Endodermal cell (in vitro differentiated cells): ENCODE data around the gene FAM149A. TPM values are rescaled to one million over a fixed set of nuclear protein-coding genes. Genes with fewer than 3 reads are reported as not detected.

ENCODE experiments used
- DNase-seq: peaks from one replicate; pipeline ENCODE4 v3.0.0-alpha.2; 2017
- H3K27ac ChIP-seq: 2 replicates; pipeline ENCODE4 v1.5.1; 2013; ENCODE audit warnings: mild to moderate bottlenecking, low read depth, low read length, moderate library complexity
- H3K27me3 ChIP-seq: 2 replicates; pipeline ENCODE4 v1.6.1; 2013; ENCODE audit warnings: mild to moderate bottlenecking, low read length, moderate library complexity; ENCODE audit not compliant: insufficient read depth, control insufficient read depth, poor library complexity, severe bottlenecking
- H3K36me3 ChIP-seq: 2 replicates; pipeline ENCODE4 v1.7.0; 2013; ENCODE audit warnings: mild to moderate bottlenecking, low read length, moderate library complexity; ENCODE audit not compliant: control insufficient read depth, insufficient read depth
- H3K4me1 ChIP-seq: one replicate; pipeline ENCODE4 v1.7.0; 2013; ENCODE audit warnings: low read length; ENCODE audit not compliant: control insufficient read depth, insufficient read depth
- H3K4me3 ChIP-seq: 2 replicates; pipeline ENCODE4 v1.5.1; 2013; ENCODE audit warnings: mild to moderate bottlenecking, low read length, moderate library complexity
- H3K9ac ChIP-seq: 2 replicates; pipeline ENCODE4 v1.6.1; 2013; ENCODE audit warnings: mild to moderate bottlenecking, low read length, moderate library complexity; ENCODE audit not compliant: poor library complexity, severe bottlenecking; ENCODE audit errors: extremely low read depth
- H3K9me3 ChIP-seq: 2 replicates; pipeline ENCODE4 v1.6.1; 2013; ENCODE audit warnings: mild to moderate bottlenecking, low read length, moderate library complexity; ENCODE audit not compliant: control insufficient read depth
- H3K27ac Mint-ChIP-seq: 2 replicates; pipeline ENCODE4 v1.8.0; 2020; ENCODE audit warnings: mixed read lengths
- H3K27me3 Mint-ChIP-seq: 2 replicates; pipeline ENCODE4 v1.8.0; 2021; ENCODE audit warnings: mild to moderate bottlenecking, mixed read lengths; ENCODE audit not compliant: insufficient read depth
- H3K36me3 Mint-ChIP-seq: 2 replicates; pipeline ENCODE4 v1.8.0; 2020; ENCODE audit warnings: low read depth, mixed read lengths
- H3K4me1 Mint-ChIP-seq: 2 replicates; pipeline ENCODE4 v1.8.0; 2020; ENCODE audit warnings: mixed read lengths
- H3K4me3 Mint-ChIP-seq: 2 replicates; pipeline ENCODE4 v1.8.0; 2020; ENCODE audit warnings: mild to moderate bottlenecking, moderate library complexity, mixed read lengths
- H3K9me3 Mint-ChIP-seq: 2 replicates; pipeline ENCODE4 v1.8.0; 2020; ENCODE audit warnings: mild to moderate bottlenecking, mixed read lengths
- CTCF ChIP-seq: fragments of 200-600 bp; sonication (generic); conservative IDR thresholded peaks from 2 replicates; pipeline ENCODE4 v1.5.0; 2021; ENCODE audit warnings: antibody characterized with exemption, mild to moderate bottlenecking
- WGBS, 2 experiments: methylation state at CpG; one replicate each; pipeline versions ENCODE4 v1.1.5 to v1.1.7; 2013; ENCODE audit warnings: missing lambda C conversion rate in 2 of 2, mixed read lengths in 1 of 2; ENCODE audit not compliant: insufficient coverage in 1 of 2, insufficient read length in 1 of 2; 5-methylcytosine and 5-hydroxymethylcytosine counted together
- total RNA-seq, 2 donors: library from RNA; stranded (reverse); fragmentation: NEBNext Ultra II Directional in 1 of 2; extraction: Animal tissue kit (Norgen Biotek cat#: 25700) in 1 of 2; gene quantifications; 2 replicates in 1 of 2; 3 replicates in 1 of 2; pipeline ENCODE4 v1.2.1, GENCODE V29; 2021

The FAM149A gene
- total RNA-seq, 2 donors from 2014 or later = 2.4 to 3.3 TPM

- Histone ChIP-seq H3K9ac (no peak overlapping the region), H3K27me3 (peaks cover 45% of the 10 kb centered on the region), H3K36me3 (no peaks in the 10 kb centered on the region), H3K4me3 (no peak overlapping the region), H3K27ac (no peak overlapping the region), H3K4me1 (no peaks in the 10 kb centered on the region), H3K9me3 (no peaks in the 10 kb centered on the region)
- Mint-ChIP-seq H3K27me3 (peaks cover 25% of the 10 kb centered on the region), H3K4me3 (no peak overlapping the region), H3K4me1 (peaks cover 19% of the 10 kb centered on the region), H3K27ac (no peak overlapping the region), H3K9me3 (no peaks in the 10 kb centered on the region), H3K36me3 (no peaks in the 10 kb centered on the region)
- no peak for DNase-seq
- 91 to 93% methylated on average over 5 to 8 of the region's 8 CpGs for WGBS, 2 experiments
- TF ChIP-seq CTCF = no peak
These were observed 112.0 kb downstream of the FAM149A start for GRCh38 chr4:186216465-186217024.

GRCh38 chr4:186217733-186218293 is 113.3 kb downstream of the FAM149A start:
- Mint-ChIP-seq H3K27me3 (peaks cover 23% of the 10 kb centered on the region), H3K9me3 (peaks cover 3% of the 10 kb centered on the region), H3K4me3 (no peak overlapping the region), H3K4me1 (peaks cover 19% of the 10 kb centered on the region), H3K36me3 (no peaks in the 10 kb centered on the region), H3K27ac (no peak overlapping the region)
- Histone ChIP-seq H3K9me3 (peaks cover 4% of the 10 kb centered on the region), H3K9ac (no peak overlapping the region), H3K27me3 (peaks cover 36% of the 10 kb centered on the region), H3K4me3 (no peak overlapping the region), H3K27ac (no peak overlapping the region), H3K36me3 (no peaks in the 10 kb centered on the region), H3K4me1 (no peaks in the 10 kb centered on the region)
- DNase-seq = no peak
- no peak for TF ChIP-seq CTCF
- WGBS, 2 experiments = 80 to 86% methylated on average over 1 of the region's 1 CpG

- H3K4me3 ChIP-seq = no peak overlapping the region
- WGBS, 2 experiments = 90 to 92% methylated on average over 1 of the region's 1 CpG
- Mint-ChIP-seq H3K9me3 (peaks cover 35% of the 10 kb centered on the region), H3K4me3 (no peak overlapping the region), H3K36me3 (peaks cover 11% of the 10 kb centered on the region), H3K4me1 (peaks cover 13% of the 10 kb centered on the region), H3K27ac (no peak overlapping the region), H3K27me3 (no peaks in the 10 kb centered on the region)
- peaks cover 5% of the 10 kb centered on the region for H3K27me3 ChIP-seq
- peaks cover 30% of the 10 kb centered on the region for H3K9me3 ChIP-seq
- no peak overlapping the region for H3K27ac ChIP-seq
- H3K4me1 ChIP-seq = no peaks in the 10 kb centered on the region
- no peaks in the 10 kb centered on the region for H3K36me3 ChIP-seq
- no peak overlapping the region for H3K9ac ChIP-seq
- DNase-seq = no peak
- no peak for TF ChIP-seq CTCF
These were observed 117.1 kb downstream of the FAM149A start for GRCh38 chr4:186221624-186222023.

Other genes with a start within 250 kb of the FAM149A start
- under 1 TPM in 1 of 2 donors, not detected in 1; 0.26 TPM for gene TLR3, start 35.5 kb upstream of the FAM149A start, total RNA-seq
- gene CYP4V2, start 86.9 kb downstream of the FAM149A start, total RNA-seq = 1 to 10 TPM; 2.0 to 2.1 TPM
- gene KLKB1, start 122.8 kb downstream of the FAM149A start, total RNA-seq = 10 to 100 TPM in 1 of 2 donors, 1 to 10 TPM in 1; 9.5 to 11.9 TPM
- not detected for gene F11, start 161.5 kb downstream of the FAM149A start, total RNA-seq